ENCODE results near the gene SWAP70.

SWAP70 gene

GRCh38 chr11:9639099-9639498 is 24.8 kb upstream of the SWAP70 start:
- peak; percentile 73 for DNase-seq (ENCODE audit: low spot score)
- Histone ChIP-seq H3K27ac (peak overlapping the region in 1 of 2 donors; percentile 56), H3K4me3 (no peak overlapping the region)
- TF ChIP-seq CTCF (IDR thresholded peaks at IDR 0.05): no peak

GRCh38 chr11:9639985-9640384 is 23.9 kb upstream of the SWAP70 start:
- peak; percentile 24 for DNase-seq (ENCODE audit: low spot score)
- no peak overlapping the region for H3K4me3 ChIP-seq
- TF ChIP-seq CTCF (IDR thresholded peaks at IDR 0.05): no peak
- peak overlapping the region in 1 of 2 donors; percentile 56 for H3K27ac ChIP-seq

- H3K4me3 ChIP-seq: no peak overlapping the region
- H3K27ac ChIP-seq: no peak overlapping the region
- peak; percentile 35 for DNase-seq (ENCODE audit: low spot score)
- no peak for TF ChIP-seq CTCF (IDR thresholded peaks at IDR 0.05)
These were observed 21.0 kb upstream of the SWAP70 start for GRCh38 chr11:9642894-9643293.

- TF ChIP-seq CTCF (IDR thresholded peaks at IDR 0.05): no peak
- no peak overlapping the region for H3K4me3 ChIP-seq
- no peak for DNase-seq (ENCODE audit: low spot score)
- H3K27ac ChIP-seq: no peak overlapping the region
These were observed 20.1 kb upstream of the SWAP70 start for GRCh38 chr11:9643751-9644150.

GRCh38 chr11:9645881-9646280 is 18.0 kb upstream of the SWAP70 start:
- no peak for TF ChIP-seq CTCF (IDR thresholded peaks at IDR 0.05)
- DNase-seq (ENCODE audit: low spot score): peak; percentile 3
- H3K27ac ChIP-seq: no peak overlapping the region
- no peak overlapping the region for H3K4me3 ChIP-seq

GRCh38 chr11:9646324-9646723 is 17.6 kb upstream of the SWAP70 start:
- TF ChIP-seq CTCF (IDR thresholded peaks at IDR 0.05): no peak
- H3K27ac ChIP-seq: no peak overlapping the region
- no peak for DNase-seq (ENCODE audit: low spot score)
- H3K4me3 ChIP-seq: no peak overlapping the region

- no peak overlapping the region for H3K27ac ChIP-seq
- DNase-seq (ENCODE audit: low spot score): peak; percentile 26
These were observed 12.4 kb upstream of the SWAP70 start for GRCh38 chr11:9651481-9651880.

More at GRCh38 chr11:9651481-9651880, 12.4 kb upstream of the SWAP70 start:
- no peak overlapping the region for H3K4me3 ChIP-seq
- no peak for TF ChIP-seq CTCF (IDR thresholded peaks at IDR 0.05)
